CD14-positive monocyte (primary cell): ENCODE data around the gene RAC2. TPM values are rescaled to one million over a fixed set of nuclear protein-coding genes. Genes with fewer than 3 reads are reported as not detected.
"Not testable (repeated sequence)": the region's sequence is repeated elsewhere in the genome, so short reads cannot be mapped to it uniquely, and the experiment has no call there.

ENCODE experiments used
- DNase-seq, 3 donors: peaks; one replicate each; pipeline ENCODE4 v3.0.0-alpha.2; 2011 to 2022
- H2AFZ ChIP-seq: 2 replicates; pipeline ENCODE4 v1.6.0; 2012; ENCODE audit warnings: mild to moderate bottlenecking, low read depth, low read length, inconsistent platforms; ENCODE audit not compliant: insufficient read depth, poor library complexity, severe bottlenecking
- H3K27ac ChIP-seq, 2 donors: 1 replicate in 1 of 2; 2 replicates in 1 of 2; pipeline ENCODE4 v1.5.1; 2012 to 2013; ENCODE audit warnings: low read length in 2 of 2, control low read depth in 1 of 2, inconsistent platforms in 1 of 2, low read depth in 1 of 2, mild to moderate bottlenecking in 1 of 2
- H3K27me3 ChIP-seq, 2 donors: one replicate each; pipeline versions ENCODE4 v1.6.0 to v1.6.1; 2011 to 2013; ENCODE audit warnings: low read length in 2 of 2; ENCODE audit not compliant: control insufficient read depth in 2 of 2, insufficient read depth in 2 of 2
- H3K36me3 ChIP-seq, 2 donors: replicated peaks in 1 of 2; 1 replicate in 1 of 2; 2 replicates in 1 of 2; pipeline versions ENCODE4 v1.5.1 to v1.6.1; 2012 to 2013; ENCODE audit warnings: low read length in 2 of 2, control low read depth in 1 of 2, inconsistent platforms in 1 of 2, mild to moderate bottlenecking in 1 of 2; ENCODE audit not compliant: insufficient read depth in 2 of 2, control insufficient read depth in 1 of 2
- H3K4me1 ChIP-seq, 2 donors: 1 replicate in 1 of 2; 2 replicates in 1 of 2; pipeline versions ENCODE4 v1.5.1 to v1.6.1; 2012 to 2013; ENCODE audit warnings: low read length in 2 of 2, control low read depth in 1 of 2, inconsistent platforms in 1 of 2, mild to moderate bottlenecking in 1 of 2, moderate library complexity in 1 of 2; ENCODE audit not compliant: insufficient read depth in 2 of 2, control insufficient read depth in 1 of 2
- H3K4me2 ChIP-seq: replicated peaks from 2 replicates; pipeline ENCODE3; 2012; ENCODE audit warnings: low read length, moderate library complexity, mild to moderate bottlenecking; ENCODE audit not compliant: poor library complexity, severe bottlenecking; ENCODE audit errors: extremely low read depth
- H3K4me3 ChIP-seq, 3 experiments: fragments of 200-600 bp in 1 of 3; sonication (generic) in 1 of 3; replicated peaks in 1 of 3; 1 replicate in 2 of 3; 2 replicates in 1 of 3; pipeline ENCODE4 v1.5.1; 2011 to 2013; ENCODE audit warnings: low read length in 3 of 3, mild to moderate bottlenecking in 3 of 3, control low read depth in 2 of 3, low read depth in 2 of 3, inconsistent platforms in 1 of 3, moderate library complexity in 1 of 3
- H3K79me2 ChIP-seq: 2 replicates; pipeline ENCODE4 v1.6.0; 2012; ENCODE audit warnings: mild to moderate bottlenecking, control low read depth, inconsistent platforms, low read length, moderate library complexity; ENCODE audit not compliant: insufficient read depth
- H3K9ac ChIP-seq: 2 replicates; pipeline ENCODE4 v1.6.0; 2017; ENCODE audit warnings: low read length, mild to moderate bottlenecking; ENCODE audit not compliant: insufficient read depth, poor library complexity, severe bottlenecking
- H3K9me3 ChIP-seq, 2 donors: replicated peaks in 1 of 2; 1 replicate in 1 of 2; 2 replicates in 1 of 2; pipeline versions ENCODE4 v1.5.1 to v1.6.1; 2012 to 2013; ENCODE audit warnings: low read length in 2 of 2, control low read depth in 1 of 2; ENCODE audit not compliant: control insufficient read depth in 1 of 2, insufficient read depth in 1 of 2
- H4K20me1 ChIP-seq: 2 replicates; pipeline ENCODE4 v1.6.0; 2012; ENCODE audit warnings: mild to moderate bottlenecking, low read length, control low read depth, moderate library complexity; ENCODE audit not compliant: insufficient read depth
- H3K27ac Mint-ChIP-seq, 7 donors: one replicate each; pipeline ENCODE4 v1.8.0; 2020; ENCODE audit warnings: mild to moderate bottlenecking in 7 of 7, mixed read lengths in 7 of 7, moderate library complexity in 6 of 7, inconsistent platforms in 2 of 7
- H3K27me3 Mint-ChIP-seq, 3 donors: one replicate each; pipeline ENCODE4 v1.8.0; 2021 to 2022; ENCODE audit warnings: low read depth in 3 of 3, mild to moderate bottlenecking in 3 of 3, mixed read lengths in 3 of 3, moderate library complexity in 3 of 3, inconsistent platforms in 1 of 3
- H3K36me3 Mint-ChIP-seq, 2 donors: one replicate each; pipeline ENCODE4 v1.8.0; 2020; ENCODE audit warnings: mixed read lengths in 2 of 2, inconsistent platforms in 1 of 2, mild to moderate bottlenecking in 1 of 2
- H3K4me1 Mint-ChIP-seq: one replicate; pipeline ENCODE4 v1.8.0; 2020; ENCODE audit warnings: mild to moderate bottlenecking, mixed read lengths
- H3K4me3 Mint-ChIP-seq, 2 donors: one replicate each; pipeline ENCODE4 v1.8.0; 2020; ENCODE audit warnings: mild to moderate bottlenecking in 2 of 2, mixed read lengths in 2 of 2, moderate library complexity in 1 of 2
- H3K9me3 Mint-ChIP-seq, 7 donors: one replicate each; pipeline ENCODE4 v1.8.0; 2020 to 2022; ENCODE audit warnings: mixed read lengths in 7 of 7, mild to moderate bottlenecking in 6 of 7, moderate library complexity in 6 of 7, inconsistent platforms in 2 of 7
- WGBS: methylation state at CpG from one replicate; pipeline ENCODE4 v1.1.5; 2013; ENCODE audit warnings: missing lambda C conversion rate; ENCODE audit not compliant: insufficient coverage; 5-methylcytosine and 5-hydroxymethylcytosine counted together
- intact Hi-C, 2 donors: fragments of 100-400 bp; cut with micrococcal nuclease; formaldehyde crosslinking; loops; one replicate each; pipeline versions ENCODE4 v1.15.0 to v1.15.1; 2023
- polyA plus RNA-seq, 3 donors: library from polyadenylated mRNA; depleted of rRNA in 1 of 3; unstranded in 2 of 3; stranded (reverse) in 1 of 3; fragments of 300-500 nt in 2 of 3; fragments of >200 nt in 1 of 3; fragmentation: Illumina TruSeq in 2 of 3; gene quantifications; 1 replicate in 2 of 3; 2 replicates in 1 of 3; pipeline ENCODE4 v1.2.3, GENCODE V29; 2012 to 2021
- TF ChIP-seq, protein P1 (sequence below): fragments of 200-600 bp; IDR thresholded peaks from one replicate; pipeline ENCODE4 v1.8.0; 2022; ENCODE audit warnings: antibody characterized with exemption, mild to moderate bottlenecking

The RAC2 gene
- polyA plus RNA-seq, 3 donors = 360 to 529 (median 526) TPM

DNA sequence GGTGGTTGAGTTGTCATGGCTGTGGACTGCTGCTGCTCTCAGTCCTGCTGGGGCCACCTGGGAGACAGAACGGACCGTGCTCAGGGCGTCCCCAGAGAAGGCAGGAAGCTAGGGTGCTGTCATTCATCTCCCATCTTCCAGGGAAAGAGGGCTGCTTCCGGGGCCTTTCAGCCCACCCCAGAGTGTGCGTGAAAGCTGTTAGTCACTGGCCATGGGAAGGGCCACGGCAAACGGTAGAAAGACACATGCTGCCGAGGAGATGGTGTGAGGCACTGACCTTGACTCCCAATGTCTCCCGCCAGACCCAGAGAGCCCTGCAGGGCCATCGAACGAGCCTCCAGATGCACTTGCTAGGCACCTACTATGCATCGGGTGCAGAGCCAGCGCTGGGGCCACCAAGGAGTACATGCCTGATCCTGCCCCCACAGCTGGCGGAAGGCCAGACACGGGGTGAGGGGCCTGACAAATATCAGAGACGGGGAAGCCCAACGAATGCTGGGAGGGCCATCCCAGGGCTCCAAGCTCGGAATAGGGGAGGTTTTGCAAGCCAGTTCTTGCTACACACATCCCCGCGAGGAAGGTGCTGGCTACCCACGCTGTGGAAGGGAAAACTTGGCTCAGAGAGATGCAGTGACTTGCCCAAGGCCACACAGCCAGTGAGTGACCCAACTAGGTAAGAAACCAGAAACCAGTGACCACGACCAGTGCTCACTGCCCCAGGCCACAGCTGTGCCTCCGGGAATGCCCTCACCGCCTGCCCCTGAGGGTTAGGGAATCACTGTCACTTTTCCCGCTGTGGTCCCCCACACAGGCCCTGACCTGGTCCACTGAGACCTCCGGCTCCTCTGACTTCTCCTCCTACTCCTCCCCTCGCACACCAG, 10.1 kb downstream of the RAC2 start:
- intact Hi-C loops = no loop called here
- no peaks in the 10 kb centered on the region for H3K9me3 Mint-ChIP-seq

DNA sequence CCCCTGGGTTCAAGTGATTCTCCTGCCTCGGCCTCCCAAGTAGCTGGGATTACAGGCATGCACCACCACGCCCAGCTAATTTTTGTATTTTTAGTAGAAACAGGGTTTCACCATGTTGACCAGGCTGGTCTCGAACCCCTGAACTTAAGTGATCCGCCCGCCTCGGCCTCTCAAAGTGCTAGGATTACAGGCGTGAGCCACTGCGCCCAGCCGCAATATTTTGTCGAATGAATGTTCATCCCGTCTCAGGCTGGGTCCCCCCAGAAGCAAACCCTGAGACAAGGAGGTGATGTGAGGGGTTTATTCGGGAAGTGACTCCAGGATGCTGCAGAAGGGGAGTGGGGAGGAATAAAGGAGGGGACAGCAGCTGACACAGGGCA, 10.7 kb downstream of the RAC2 start:
- H3K4me3 ChIP-seq, H3K9ac ChIP-seq, H3K9me3 Mint-ChIP-seq, H3K27me3 ChIP-seq, H2AFZ ChIP-seq, H3K27me3 Mint-ChIP-seq, intact Hi-C loops, DNase-seq, H3K9me3 ChIP-seq, H3K4me2 ChIP-seq, H3K4me3 Mint-ChIP-seq: not testable (repeated sequence)
- 90% methylated on average over 12 of the region's 12 CpGs for WGBS
- Histone ChIP-seq H3K27ac (peak overlapping the region; percentile 7 to 77), H3K4me1 (peaks cover 86 to 99% of the 10 kb centered on the region in 2 donors), H4K20me1 (peaks cover 82% of the 10 kb centered on the region), H3K36me3 (peaks cover 65 to 77% of the 10 kb centered on the region in 2 donors), H3K79me2 (peaks cover 92% of the 10 kb centered on the region)
- peaks cover 74 to 95% of the 10 kb centered on the region in 2 donors for H3K36me3 Mint-ChIP-seq
- peaks cover 95% of the 10 kb centered on the region for H3K4me1 Mint-ChIP-seq
- peak overlapping the region; percentile 23 to 93 (median 72) for H3K27ac Mint-ChIP-seq

More for the DNA sequence above, 10.1 kb downstream of the RAC2 start:
- Histone ChIP-seq H3K9me3 (no peaks in the 10 kb centered on the region), H2AFZ (no peak overlapping the region), H3K27ac (peak overlapping the region; percentile 24 to 77), H3K27me3 (no peaks in the 10 kb centered on the region), H3K4me2 (no peak overlapping the region), H4K20me1 (peaks cover 88% of the 10 kb centered on the region), H3K79me2 (peaks cover 92% of the 10 kb centered on the region), H3K9ac (no peak overlapping the region), H3K4me1 (peaks cover 84 to 99% of the 10 kb centered on the region in 2 donors), H3K4me3 (no peak overlapping the region), H3K36me3 (peaks cover 72 to 83% of the 10 kb centered on the region in 2 donors)
- Mint-ChIP-seq H3K27me3 (peaks cover 0 to 3% (median 0%) of the 10 kb centered on the region in 3 donors), H3K27ac (peak overlapping the region; percentile 75 to 93 (median 86)), H3K4me3 (no peak overlapping the region), H3K4me1 (peaks cover 95% of the 10 kb centered on the region), H3K36me3 (peaks cover 75 to 95% of the 10 kb centered on the region in 2 donors)
- TF ChIP-seq, protein P1, sequence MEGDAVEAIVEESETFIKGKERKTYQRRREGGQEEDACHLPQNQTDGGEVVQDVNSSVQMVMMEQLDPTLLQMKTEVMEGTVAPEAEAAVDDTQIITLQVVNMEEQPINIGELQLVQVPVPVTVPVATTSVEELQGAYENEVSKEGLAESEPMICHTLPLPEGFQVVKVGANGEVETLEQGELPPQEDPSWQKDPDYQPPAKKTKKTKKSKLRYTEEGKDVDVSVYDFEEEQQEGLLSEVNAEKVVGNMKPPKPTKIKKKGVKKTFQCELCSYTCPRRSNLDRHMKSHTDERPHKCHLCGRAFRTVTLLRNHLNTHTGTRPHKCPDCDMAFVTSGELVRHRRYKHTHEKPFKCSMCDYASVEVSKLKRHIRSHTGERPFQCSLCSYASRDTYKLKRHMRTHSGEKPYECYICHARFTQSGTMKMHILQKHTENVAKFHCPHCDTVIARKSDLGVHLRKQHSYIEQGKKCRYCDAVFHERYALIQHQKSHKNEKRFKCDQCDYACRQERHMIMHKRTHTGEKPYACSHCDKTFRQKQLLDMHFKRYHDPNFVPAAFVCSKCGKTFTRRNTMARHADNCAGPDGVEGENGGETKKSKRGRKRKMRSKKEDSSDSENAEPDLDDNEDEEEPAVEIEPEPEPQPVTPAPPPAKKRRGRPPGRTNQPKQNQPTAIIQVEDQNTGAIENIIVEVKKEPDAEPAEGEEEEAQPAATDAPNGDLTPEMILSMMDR = no peak
- 62% methylated on average over 25 of the region's 27 CpGs for WGBS
- DNase-seq = no peak
